Calu3 (cell line): ENCODE data around the gene TIGD3. TPM values are rescaled to one million over a fixed set of nuclear protein-coding genes. Genes with fewer than 3 reads are reported as not detected.
"Not testable (repeated sequence)": the region's sequence is repeated elsewhere in the genome, so short reads cannot be mapped to it uniquely, and the experiment has no call there.

Experiments
- BruUV-seq: library from RNA; stranded (reverse); fragments of 400-500 nt; replicated peaks from 2 replicates; lab custom pipeline; 2021; lab: Mats Ljungman, UMichigan
- CTCF ChIA-PET: fragments of 300-600 bp; sonication (Branson Sonifier 250); formaldehyde crosslinking; loops from one replicate; lab custom pipeline; 2022; ENCODE audit warnings: antibody characterized with exemption; lab: Charles Lee
- DNase-seq: peaks from one replicate; pipeline ENCODE4 v3.0.0; 2022
- H3K27ac Mint-ChIP-seq: one replicate; pipeline ENCODE4 v1.8.0; 2022; ENCODE audit warnings: mixed read lengths; ENCODE audit not compliant: unreplicated experiment
- H3K27me3 Mint-ChIP-seq: one replicate; pipeline ENCODE4 v1.8.0; 2022; ENCODE audit warnings: mixed read lengths; ENCODE audit not compliant: unreplicated experiment
- H3K36me3 Mint-ChIP-seq: one replicate; pipeline ENCODE4 v1.8.0; 2022; ENCODE audit warnings: mild to moderate bottlenecking, moderate library complexity, mixed read lengths; ENCODE audit not compliant: insufficient read depth, unreplicated experiment
- H3K4me1 Mint-ChIP-seq: one replicate; pipeline ENCODE4 v1.8.0; 2022; ENCODE audit warnings: mild to moderate bottlenecking, low read depth, mixed read lengths; ENCODE audit not compliant: unreplicated experiment
- H3K4me3 Mint-ChIP-seq: one replicate; pipeline ENCODE4 v1.8.0; 2022; ENCODE audit warnings: mild to moderate bottlenecking, low read depth, moderate library complexity, mixed read lengths; ENCODE audit not compliant: unreplicated experiment
- H3K9me3 Mint-ChIP-seq: one replicate; pipeline ENCODE4 v1.8.0; 2022; ENCODE audit warnings: low read depth, mixed read lengths; ENCODE audit not compliant: unreplicated experiment
- CTCF ChIP-seq: fragments of 200-600 bp; IDR thresholded peaks from one replicate; pipeline ENCODE4 v1.8.0; 2022; ENCODE audit warnings: antibody characterized with exemption; ENCODE audit not compliant: unreplicated experiment
- intact Hi-C: fragments of 100-400 bp; cut with micrococcal nuclease; formaldehyde crosslinking; loops from one replicate; pipeline ENCODE4 v1.10.0; 2022; ENCODE audit not compliant: unreplicated experiment
- total RNA-seq: library from RNA; stranded (reverse); gene quantifications from 2 replicates; pipeline ENCODE4 v1.2.3, GENCODE V29; 2022

TIGD3 gene
- total RNA-seq, 1 experiment from 2014 or later = 1.5 TPM

GRCh38 chr11:65329478-65329877 lies 25.1 kb upstream of the TIGD3 start:
- TF ChIP-seq CTCF = no peak
- intact Hi-C loops = no loop called here
- H3K27me3 Mint-ChIP-seq = no peaks in the 10 kb centered on the region
- H3K36me3 Mint-ChIP-seq = peaks cover 61% of the 10 kb centered on the region
- H3K4me1 Mint-ChIP-seq = peaks cover 8% of the 10 kb centered on the region
- no TSS peak for BruUV-seq
- H3K9me3 Mint-ChIP-seq = no peaks in the 10 kb centered on the region
- CTCF ChIA-PET = interaction anchor here (0.6 to 2.7 kb wide), 6 partner anchors 13 to 566 kb away, joined by 4 to 59 read pairs (median 6); partner anchors contain the start of gene POLA2
- H3K4me3 Mint-ChIP-seq = no peak overlapping the region
- DNase-seq = no peak
- H3K27ac Mint-ChIP-seq = peak overlapping the region; percentile 83

- Mint-ChIP-seq H3K27me3 (no peaks in the 10 kb centered on the region), H3K4me1 (peaks cover 13% of the 10 kb centered on the region), H3K27ac (peak overlapping the region; percentile 83), H3K4me3 (no peak overlapping the region), H3K9me3 (no peaks in the 10 kb centered on the region), H3K36me3 (peaks cover 61% of the 10 kb centered on the region)
- intact Hi-C loops = loop anchor here (1.0 kb wide), 1 partner anchor 55 kb away; no protein-coding TSS in a partner anchor
- no TSS peak for BruUV-seq
- CTCF ChIA-PET = interaction anchor here (0.6 to 2.7 kb wide), 6 partner anchors 14 to 565 kb away, joined by 3 to 59 read pairs (median 6); no protein-coding TSS in a partner anchor
- DNase-seq = peak; percentile 87
- peak; percentile 69 for TF ChIP-seq CTCF
Observed at GRCh38 chr11:65329944-65330403, 24.6 kb upstream of the TIGD3 start.

- Mint-ChIP-seq H3K36me3 (peaks cover 58% of the 10 kb centered on the region), H3K27ac (no peak overlapping the region)
- no TSS peak for BruUV-seq
Observed at GRCh38 chr11:65330544-65330943, 24.0 kb upstream of the TIGD3 start.

GRCh38 chr11:65332591-65332990 lies 22.0 kb upstream of the TIGD3 start:
- H3K27ac Mint-ChIP-seq, BruUV-seq, H3K4me3 Mint-ChIP-seq, H3K27me3 Mint-ChIP-seq, H3K9me3 Mint-ChIP-seq, DNase-seq, intact Hi-C loops: not testable (repeated sequence)
- peaks cover 18% of the 10 kb centered on the region for H3K4me1 Mint-ChIP-seq
- H3K36me3 Mint-ChIP-seq = peaks cover 55% of the 10 kb centered on the region
- CTCF ChIA-PET = interaction anchor here (0.7 to 4.3 kb wide), 3 partner anchors 9 to 243 kb away, joined by 3 to 61 read pairs (median 5); a partner anchor contains a TSS

More at GRCh38 chr11:65330544-65330943, 24.0 kb upstream of the TIGD3 start:
- DNase-seq = no peak
- no peak for TF ChIP-seq CTCF
- Mint-ChIP-seq H3K4me1 (peaks cover 18% of the 10 kb centered on the region), H3K4me3 (no peak overlapping the region), H3K27me3 (no peaks in the 10 kb centered on the region), H3K9me3 (no peaks in the 10 kb centered on the region)
- intact Hi-C loops = loop anchor here (1.0 kb wide), 1 partner anchor 55 kb away; no protein-coding TSS in a partner anchor
- CTCF ChIA-PET = interaction anchor here (0.6 to 4.3 kb wide), 6 partner anchors 14 to 614 kb away, joined by 3 to 61 read pairs (median 21); no protein-coding TSS in a partner anchor
